GM13977 (cell line): ENCODE results near the gene CHL1.

Experiments used
- DNase-seq: peaks from one replicate; pipeline ENCODE4 v3.0.0; 2012; ENCODE audit warnings: low spot score
- in situ Hi-C: fragments of 300-500 bp; cut with MboI; formaldehyde crosslinking; loops from one replicate; pipeline ENCODE4 v1.12.0; 2022; ENCODE audit warnings: low sequenced_read_pairs, low pct_unique_long_range_greater_than_20kb, mixed read lengths, inconsistent platforms; ENCODE audit not compliant: unreplicated experiment
- TF ChIP-seq, protein P1 (sequence below): IDR thresholded peaks from 2 replicates; pipeline ENCODE4 v1.5.1; 2012; ENCODE audit warnings: mild to moderate bottlenecking, control low read depth; ENCODE audit not compliant: insufficient read depth; ENCODE audit errors: extremely low read depth, missing control alignments

CHL1 gene

DNA sequence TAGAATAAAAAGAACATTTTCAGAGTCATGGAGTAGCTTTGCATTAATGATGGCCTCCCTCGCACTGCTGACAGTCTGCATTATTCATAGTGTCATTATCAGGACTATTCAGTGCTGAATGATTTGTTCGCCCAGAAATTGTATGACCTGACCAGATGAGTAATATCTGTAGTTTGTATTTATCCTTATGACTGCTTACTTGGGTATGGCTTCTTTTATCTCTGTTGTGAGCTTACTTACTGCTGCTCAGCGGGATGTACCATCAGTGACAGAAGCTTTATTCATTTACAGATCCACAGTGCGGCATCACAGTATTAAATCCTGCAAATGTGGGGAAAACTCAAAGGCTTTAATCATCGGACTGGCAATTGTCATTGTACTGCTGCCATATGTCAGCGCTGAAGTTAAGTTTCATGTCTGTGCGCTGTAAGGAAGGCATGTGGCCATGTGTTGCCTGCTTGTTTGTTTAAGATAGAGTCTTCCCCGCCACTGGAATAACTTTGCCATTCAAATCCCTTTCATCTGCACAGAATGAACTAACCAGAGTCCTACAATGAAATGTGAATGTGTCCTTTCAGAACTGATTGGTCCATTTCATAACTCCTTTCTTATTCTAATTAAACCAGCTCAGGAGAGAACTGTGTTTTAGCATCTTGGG, 262.2 kb downstream of the CHL1 start:
- in situ Hi-C loops, result no loop called here
- DNase-seq, result no peak
- TF ChIP-seq, protein P1, sequence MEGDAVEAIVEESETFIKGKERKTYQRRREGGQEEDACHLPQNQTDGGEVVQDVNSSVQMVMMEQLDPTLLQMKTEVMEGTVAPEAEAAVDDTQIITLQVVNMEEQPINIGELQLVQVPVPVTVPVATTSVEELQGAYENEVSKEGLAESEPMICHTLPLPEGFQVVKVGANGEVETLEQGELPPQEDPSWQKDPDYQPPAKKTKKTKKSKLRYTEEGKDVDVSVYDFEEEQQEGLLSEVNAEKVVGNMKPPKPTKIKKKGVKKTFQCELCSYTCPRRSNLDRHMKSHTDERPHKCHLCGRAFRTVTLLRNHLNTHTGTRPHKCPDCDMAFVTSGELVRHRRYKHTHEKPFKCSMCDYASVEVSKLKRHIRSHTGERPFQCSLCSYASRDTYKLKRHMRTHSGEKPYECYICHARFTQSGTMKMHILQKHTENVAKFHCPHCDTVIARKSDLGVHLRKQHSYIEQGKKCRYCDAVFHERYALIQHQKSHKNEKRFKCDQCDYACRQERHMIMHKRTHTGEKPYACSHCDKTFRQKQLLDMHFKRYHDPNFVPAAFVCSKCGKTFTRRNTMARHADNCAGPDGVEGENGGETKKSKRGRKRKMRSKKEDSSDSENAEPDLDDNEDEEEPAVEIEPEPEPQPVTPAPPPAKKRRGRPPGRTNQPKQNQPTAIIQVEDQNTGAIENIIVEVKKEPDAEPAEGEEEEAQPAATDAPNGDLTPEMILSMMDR, result no peak
